HUES64 (cell line): ENCODE data around the gene SGPP2.
"Not testable (repeated sequence)": the region's sequence is repeated elsewhere in the genome, so short reads cannot be mapped to it uniquely, and the experiment has no call there.

Experiments
- H3K27ac ChIP-seq: 2 replicates; pipeline ENCODE4 v1.7.0; 2013; ENCODE audit warnings: low read depth, low read length, inconsistent platforms
- H3K27me3 ChIP-seq: 2 replicates; pipeline ENCODE4 v1.6.1; 2013; ENCODE audit warnings: mild to moderate bottlenecking, low read length; ENCODE audit not compliant: insufficient read depth
- H3K36me3 ChIP-seq: 2 replicates; pipeline ENCODE4 v1.6.1; 2013; ENCODE audit warnings: mild to moderate bottlenecking, low read length; ENCODE audit not compliant: insufficient read depth
- H3K4me1 ChIP-seq: 2 replicates; pipeline ENCODE4 v1.6.1; 2013; ENCODE audit warnings: mild to moderate bottlenecking, low read length, moderate library complexity; ENCODE audit not compliant: insufficient read depth
- H3K4me3 ChIP-seq: 2 replicates; pipeline ENCODE4 v1.5.1; 2013; ENCODE audit warnings: mild to moderate bottlenecking, low read length, moderate library complexity
- H3K9ac ChIP-seq: 2 replicates; pipeline ENCODE4 v1.6.1; 2013; ENCODE audit warnings: mild to moderate bottlenecking, low read depth, low read length
- H3K9me3 ChIP-seq: 2 replicates; pipeline ENCODE4 v1.6.1; 2013; ENCODE audit warnings: low read depth, low read length; ENCODE audit not compliant: insufficient read depth
- WGBS: fragments of 150-250, 120-280 bp; methylation state at CpG from one replicate; pipeline ENCODE4 v1.1.7; 2013; ENCODE audit warnings: missing lambda C conversion rate; 5-methylcytosine and 5-hydroxymethylcytosine counted together

The SGPP2 gene

GRCh38 chr2:222427646-222428301 is 3.4 kb downstream of the SGPP2 start:
- H3K36me3 ChIP-seq: no peaks in the 10 kb centered on the region
- no peak overlapping the region for H3K27ac ChIP-seq
- no peak overlapping the region for H3K4me3 ChIP-seq
- H3K4me1 ChIP-seq: peaks cover 5% of the 10 kb centered on the region
- 76% methylated on average over 3 of the region's 3 CpGs for WGBS
- H3K9ac ChIP-seq: no peak overlapping the region
- H3K9me3 ChIP-seq: no peaks in the 10 kb centered on the region
- H3K27me3 ChIP-seq: peaks cover 100% of the 10 kb centered on the region

DNA sequence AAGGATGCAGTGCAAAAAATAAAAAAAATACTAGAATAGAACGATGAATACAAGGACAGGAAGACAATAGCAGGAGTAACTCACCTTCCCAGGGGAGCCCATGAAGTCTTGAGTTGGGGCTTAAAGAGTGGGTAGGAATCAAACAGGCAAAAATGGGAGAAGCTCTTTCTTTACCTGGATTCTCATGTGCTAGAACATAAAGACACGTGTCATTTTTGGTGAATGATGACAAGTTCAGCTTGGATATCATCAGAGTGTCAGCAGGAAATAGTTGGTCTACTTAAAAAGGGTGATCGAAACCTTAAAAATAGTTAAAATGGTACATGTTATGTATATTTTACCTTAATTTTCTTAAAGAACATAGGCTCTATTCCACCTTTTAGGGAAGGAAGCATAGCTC is 5.7 kb downstream of the SGPP2 start:
- Histone ChIP-seq H3K27ac (no peak overlapping the region), H3K36me3 (no peaks in the 10 kb centered on the region), H3K4me3 (no peak overlapping the region), H3K9me3 (no peaks in the 10 kb centered on the region), H3K27me3 (peaks cover 100% of the 10 kb centered on the region), H3K4me1 (peaks cover 9% of the 10 kb centered on the region), H3K9ac (no peak overlapping the region)
- WGBS: 97% methylated on average over 2 of the region's 3 CpGs

- H3K9me3 ChIP-seq: no peaks in the 10 kb centered on the region
- no peak overlapping the region for H3K27ac ChIP-seq
- H3K36me3 ChIP-seq: no peaks in the 10 kb centered on the region
- peaks cover 4% of the 10 kb centered on the region; the same call in 1 of the 2 replicates for H3K4me1 ChIP-seq
- H3K27me3 ChIP-seq: peaks cover 100% of the 10 kb centered on the region
- H3K9ac ChIP-seq: no peak overlapping the region
- no peak overlapping the region for H3K4me3 ChIP-seq
Measured at GRCh38 chr2:222430681-222431080, 6.3 kb downstream of the SGPP2 start.

GRCh38 chr2:222431869-222432268 is 7.5 kb downstream of the SGPP2 start:
- 92% methylated on average over 3 of the region's 3 CpGs for WGBS

GRCh38 chr2:222433332-222434173 is 9.2 kb downstream of the SGPP2 start:
- Histone ChIP-seq H3K9ac (no peak overlapping the region), H3K9me3 (no peaks in the 10 kb centered on the region), H3K36me3 (no peaks in the 10 kb centered on the region), H3K4me1 (peaks cover 4% of the 10 kb centered on the region; the same call in 1 of the 2 replicates), H3K27me3 (peaks cover 76% of the 10 kb centered on the region), H3K4me3 (no peak overlapping the region), H3K27ac (no peak overlapping the region)
- 70% methylated on average over 8 of the region's 9 CpGs for WGBS

More at GRCh38 chr2:222431869-222432268, 7.5 kb downstream of the SGPP2 start:
- no peaks in the 10 kb centered on the region for H3K36me3 ChIP-seq
- peaks cover 93% of the 10 kb centered on the region for H3K27me3 ChIP-seq
- no peak overlapping the region for H3K4me3 ChIP-seq
- no peak overlapping the region for H3K27ac ChIP-seq
- no peaks in the 10 kb centered on the region for H3K9me3 ChIP-seq
- H3K9ac ChIP-seq: no peak overlapping the region
- peaks cover 4% of the 10 kb centered on the region; the same call in 1 of the 2 replicates for H3K4me1 ChIP-seq

DNA sequence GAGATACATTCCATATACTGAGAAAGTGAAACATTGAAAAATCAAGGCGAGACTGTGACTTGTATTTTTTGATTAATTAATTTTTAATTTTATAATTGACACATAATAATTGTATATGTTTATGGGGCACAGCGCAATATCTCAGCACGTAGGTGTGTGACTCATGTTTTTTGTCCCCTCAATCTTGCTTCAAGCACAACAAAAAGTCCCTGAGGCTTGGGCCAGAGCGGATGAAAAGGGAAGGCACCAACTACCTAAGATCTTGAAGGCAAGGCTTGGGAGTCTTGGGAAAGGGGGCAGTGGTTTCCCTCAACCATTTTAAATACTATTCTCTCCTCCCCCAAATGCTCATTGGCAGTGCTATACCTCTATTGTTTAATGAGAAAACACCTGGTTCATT is 9.9 kb downstream of the SGPP2 start:
- H3K27ac ChIP-seq: no peak overlapping the region
- 89% methylated on average over 3 of the region's 4 CpGs for WGBS
- H3K4me1 ChIP-seq: peaks cover 4% of the 10 kb centered on the region; the same call in 1 of the 2 replicates
- H3K9ac ChIP-seq: no peak overlapping the region
- H3K4me3 ChIP-seq: no peak overlapping the region
- H3K36me3 ChIP-seq: no peaks in the 10 kb centered on the region
- H3K9me3 ChIP-seq: no peaks in the 10 kb centered on the region
- H3K27me3 ChIP-seq: peaks cover 70% of the 10 kb centered on the region

GRCh38 chr2:222435400-222436039 is 11.2 kb downstream of the SGPP2 start:
- H3K4me3 ChIP-seq, H3K9ac ChIP-seq, H3K9me3 ChIP-seq, H3K4me1 ChIP-seq, H3K36me3 ChIP-seq, H3K27ac ChIP-seq: not testable (repeated sequence)
- WGBS: 95% methylated on average over 4 of the region's 6 CpGs
- peaks cover 60% of the 10 kb centered on the region for H3K27me3 ChIP-seq

DNA sequence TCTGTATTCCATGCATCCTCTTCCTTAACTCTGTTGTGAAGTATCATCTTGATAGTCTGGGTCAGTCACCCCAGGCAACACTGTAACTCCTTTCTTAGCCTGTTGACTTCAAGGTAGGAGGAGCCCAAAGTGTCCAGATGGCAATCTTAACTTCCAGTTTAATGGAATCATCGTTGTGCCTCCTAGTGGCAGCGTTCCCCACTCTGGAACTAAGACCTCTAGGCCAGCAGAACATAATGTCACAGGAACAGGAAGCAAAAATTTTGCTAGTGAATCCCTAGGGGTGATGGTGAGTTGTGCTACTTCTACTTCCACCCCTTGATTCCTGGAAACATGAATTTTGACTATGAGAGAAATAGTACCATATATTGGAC is 11.7 kb downstream of the SGPP2 start:
- Histone ChIP-seq H3K4me3 (no peak overlapping the region), H3K27ac (no peak overlapping the region), H3K9me3 (no peaks in the 10 kb centered on the region), H3K27me3 (peaks cover 55% of the 10 kb centered on the region), H3K4me1 (peaks cover 4% of the 10 kb centered on the region; the same call in 1 of the 2 replicates), H3K36me3 (no peaks in the 10 kb centered on the region), H3K9ac (no peak overlapping the region)
- 85% methylated on average over 2 of the region's 2 CpGs for WGBS

DNA sequence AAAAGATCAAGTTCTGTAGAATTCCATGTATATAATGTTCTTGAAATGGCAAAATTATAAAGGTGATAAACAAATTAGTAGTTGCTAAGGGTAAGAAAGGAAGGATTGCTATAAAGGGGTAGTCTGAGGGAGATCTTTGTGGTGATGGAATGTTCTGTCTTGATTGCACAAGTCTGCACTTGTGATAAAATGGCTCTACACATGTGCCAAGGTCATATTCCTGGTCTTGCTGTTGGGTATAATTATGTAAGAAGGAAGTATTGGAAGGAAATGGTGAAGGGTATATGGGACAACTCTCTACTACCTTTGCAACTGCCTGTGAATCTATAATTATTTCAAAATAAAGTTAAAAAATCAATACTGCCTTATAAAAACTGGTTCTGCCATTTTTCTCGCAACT is 15.3 kb downstream of the SGPP2 start:
- H3K9me3 ChIP-seq: no peaks in the 10 kb centered on the region
- H3K4me1 ChIP-seq: no peaks in the 10 kb centered on the region
- no peak overlapping the region for H3K27ac ChIP-seq
- no peaks in the 10 kb centered on the region for H3K36me3 ChIP-seq
- no peak overlapping the region for H3K9ac ChIP-seq
- peaks cover 18% of the 10 kb centered on the region for H3K27me3 ChIP-seq
- H3K4me3 ChIP-seq: no peak overlapping the region
- WGBS: 92% methylated on average over 1 of the region's 1 CpG

GRCh38 chr2:222440673-222441422 is 16.5 kb downstream of the SGPP2 start:
- Histone ChIP-seq H3K27me3 (peaks cover 9% of the 10 kb centered on the region; the same call in 1 of the 2 replicates), H3K36me3 (no peaks in the 10 kb centered on the region), H3K27ac (no peak overlapping the region), H3K9ac (no peak overlapping the region), H3K4me1 (no peaks in the 10 kb centered on the region), H3K9me3 (no peaks in the 10 kb centered on the region), H3K4me3 (no peak overlapping the region)
- 84% methylated on average over 2 of the region's 4 CpGs for WGBS
